ENCODE data around the gene COG2.
"Not testable (repeated sequence)": the region's sequence is repeated elsewhere in the genome, so short reads cannot be mapped to it uniquely, and the experiment has no call there.

The COG2 gene

DNA sequence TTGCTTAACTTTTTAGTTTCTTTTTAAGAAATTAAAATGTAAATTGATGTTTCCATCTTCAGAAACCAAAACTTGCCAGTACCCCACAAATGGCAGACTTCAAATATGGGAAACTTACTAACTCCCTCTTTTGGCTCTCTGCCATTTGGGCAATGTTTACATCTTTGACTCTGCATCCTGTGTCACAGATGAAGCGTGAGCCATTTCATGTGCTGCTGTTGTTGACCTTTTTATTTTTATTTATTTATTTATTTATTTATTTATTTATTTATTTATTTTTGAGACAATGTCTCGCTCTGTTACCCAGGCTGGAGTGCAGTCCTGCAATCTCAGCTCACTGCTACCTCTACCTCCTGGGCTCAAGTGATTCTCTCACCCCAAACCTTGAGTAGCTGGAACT, 16.0 kb upstream of the COG2 start:
- no peak for DNase-seq

DNA sequence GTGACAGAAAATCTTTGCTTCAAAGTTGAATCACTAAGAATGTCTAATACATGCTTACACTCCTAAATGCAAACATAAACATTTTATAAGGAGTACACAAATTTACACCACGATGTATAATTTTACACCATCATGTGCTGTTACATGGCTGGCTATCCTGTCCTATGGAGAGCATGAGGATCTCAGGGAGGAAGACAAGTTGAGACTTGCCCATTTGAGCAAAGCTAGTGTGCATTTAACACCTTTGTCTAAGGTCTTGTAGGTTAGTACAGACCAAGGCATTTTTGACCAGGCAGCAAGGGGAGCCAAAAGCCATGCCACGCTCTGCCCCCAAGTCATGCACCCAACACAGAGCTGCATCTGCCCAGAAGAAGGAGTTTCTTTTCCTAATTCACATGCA, 14.5 kb upstream of the COG2 start:
- no peak for DNase-seq

- peak; percentile 23 for DNase-seq
These were observed 12.8 kb upstream of the COG2 start for GRCh38 chr1:230629511-230629910.

GRCh38 chr1:230631477-230631876, 10.8 kb upstream of the COG2 start:
- DNase-seq, result no peak

DNA sequence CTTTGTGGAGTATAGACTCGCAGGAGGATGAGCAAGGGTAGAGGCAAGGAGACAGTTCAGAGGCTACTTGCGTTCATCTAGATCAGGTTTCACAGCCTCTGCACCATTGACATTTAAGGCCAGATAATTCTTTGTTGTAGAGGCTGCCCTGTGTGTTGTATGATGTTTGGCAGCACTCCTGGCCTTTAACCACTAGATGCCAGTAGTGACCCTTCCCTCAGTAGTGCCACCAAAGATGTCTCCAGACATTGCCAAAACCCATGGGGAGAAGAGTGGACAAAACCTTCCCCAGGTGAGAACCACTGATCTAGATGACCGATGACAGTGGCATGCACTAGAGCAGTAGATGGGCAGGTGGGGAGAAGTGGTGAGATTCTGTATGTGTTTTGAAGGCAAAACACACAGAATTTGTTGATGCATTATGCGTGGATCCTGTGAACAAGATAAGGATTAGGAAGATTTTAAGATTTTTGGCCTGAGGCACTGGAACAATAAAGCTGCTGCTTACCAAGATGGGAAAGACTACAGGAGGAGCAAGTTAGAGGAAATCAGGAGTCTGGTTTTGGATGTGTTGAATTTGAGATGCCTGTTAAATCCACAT, 9.9 kb upstream of the COG2 start:
- peak; percentile 84 for DNase-seq

DNA sequence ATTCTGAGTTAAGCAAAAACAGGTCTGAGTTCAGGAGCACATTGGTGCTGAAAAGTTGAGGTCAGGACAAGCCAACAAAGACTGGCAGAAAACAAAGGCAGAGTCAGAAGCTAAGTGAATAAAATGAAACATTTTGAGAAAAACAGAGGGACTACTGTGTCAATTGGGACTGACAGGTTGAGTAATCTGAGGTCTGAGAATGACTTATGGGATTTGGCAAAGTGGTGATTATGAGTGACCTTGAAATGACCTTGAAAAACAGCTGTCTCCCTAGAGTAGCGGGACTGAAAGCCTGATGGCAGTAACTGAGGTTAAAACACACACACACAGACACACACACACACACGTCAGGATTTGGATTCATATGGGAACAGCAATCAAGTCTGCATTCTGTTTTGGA, 8.8 kb upstream of the COG2 start:
- no peak for DNase-seq

- no peak for DNase-seq
These were observed 7.9 kb upstream of the COG2 start for GRCh38 chr1:230634384-230634783.

- DNase-seq, result no peak
These were observed 5.6 kb upstream of the COG2 start for GRCh38 chr1:230636575-230637148.

GRCh38 chr1:230639714-230640209, 2.5 kb upstream of the COG2 start:
- DNase-seq, result no peak

DNA sequence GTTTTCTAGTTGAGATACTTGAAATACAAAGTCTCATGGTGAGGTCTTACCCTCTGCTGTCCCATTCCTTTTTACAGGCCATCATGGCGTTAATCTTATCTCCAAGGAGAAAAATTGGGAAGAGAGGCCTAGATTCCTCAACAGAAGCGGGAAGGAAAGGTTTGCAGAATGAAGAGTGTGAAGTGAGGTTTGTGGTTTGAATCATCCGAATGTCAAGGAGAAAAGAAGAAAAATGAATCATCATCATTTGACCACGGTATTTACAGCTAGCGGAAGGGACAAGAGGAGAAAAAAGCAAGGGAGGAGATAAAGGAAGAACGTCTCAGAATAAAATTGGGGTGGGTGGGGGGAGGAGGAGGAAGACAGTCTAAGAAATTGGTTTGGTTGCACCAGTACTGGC, 935 bp upstream of the COG2 start:
- no peak for DNase-seq

- no peak for DNase-seq
These were observed 400 bp upstream of the COG2 start for GRCh38 chr1:230641900-230642262.

- DNase-seq, result peak; percentile 21
These were observed 1.6 kb downstream of the COG2 start for GRCh38 chr1:230643908-230644307.

- no peak for DNase-seq
These were observed 4.5 kb downstream of the COG2 start for GRCh38 chr1:230646710-230647302.

DNA sequence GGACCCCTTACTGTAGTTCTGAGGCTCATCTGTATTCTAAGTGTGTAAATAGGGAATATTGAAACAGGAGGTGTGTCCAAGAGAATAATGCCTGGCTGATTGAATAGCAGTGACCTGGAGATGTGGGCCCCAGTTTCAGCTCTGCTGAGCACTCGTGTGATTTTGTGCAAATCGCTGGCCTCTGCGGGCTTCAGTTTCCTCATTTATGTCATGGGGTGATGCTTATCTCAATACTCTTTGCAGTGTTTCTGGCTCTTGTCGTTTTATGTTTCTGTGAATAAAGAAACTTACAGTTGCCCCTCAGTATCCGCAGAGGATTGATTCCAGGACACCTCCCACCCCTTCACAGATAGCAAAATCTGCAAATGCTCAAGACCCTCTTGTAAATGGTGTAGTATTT, 5.0 kb downstream of the COG2 start:
- peak; percentile 59 for DNase-seq

GRCh38 chr1:230648114-230648513, 5.8 kb downstream of the COG2 start:
- DNase-seq, result no peak

DNA sequence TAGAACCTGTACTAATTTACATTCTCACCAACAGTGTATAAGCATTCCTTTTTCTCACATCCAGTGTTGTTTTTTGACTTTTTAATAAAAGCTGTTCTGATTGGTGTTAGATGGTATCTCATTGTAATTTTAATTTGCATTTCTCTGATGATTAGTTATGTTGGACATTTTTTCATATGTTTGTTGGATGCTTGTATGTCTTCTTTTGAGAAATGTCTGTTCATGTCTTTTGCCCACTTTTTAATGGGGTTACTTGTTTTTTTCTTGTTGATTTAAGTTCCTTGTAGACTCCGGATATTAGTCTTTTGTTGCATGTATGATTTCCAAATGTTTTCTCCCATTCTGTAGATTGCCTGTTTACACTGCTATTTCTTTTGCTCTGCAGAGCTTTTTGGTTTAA, 8.0 kb downstream of the COG2 start:
- no peak for DNase-seq

- DNase-seq, result no peak
These were observed 9.0 kb downstream of the COG2 start for GRCh38 chr1:230651235-230651634.

DNA sequence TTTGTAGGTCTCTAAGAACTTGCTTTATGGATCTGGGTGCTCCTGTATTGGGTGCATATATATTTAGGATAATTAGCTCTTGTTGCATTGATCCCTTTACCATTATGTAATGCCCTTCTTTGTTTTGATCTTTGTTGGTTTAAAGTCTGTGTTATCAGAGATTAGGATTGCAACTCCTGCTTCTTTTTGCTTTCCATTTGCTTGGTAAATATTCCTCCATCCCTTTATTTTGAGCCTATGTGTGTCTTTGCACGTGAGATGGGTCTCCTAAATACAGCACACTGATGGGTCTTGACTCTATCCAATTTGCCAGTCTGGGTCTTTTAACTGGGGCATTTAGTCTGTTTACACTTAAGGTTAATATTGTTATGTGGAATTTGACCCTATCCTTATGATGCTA, 14.4 kb downstream of the COG2 start:
- DNase-seq, result not testable (repeated sequence)

- DNase-seq, result not testable (repeated sequence)
These were observed 15.8 kb downstream of the COG2 start for GRCh38 chr1:230658103-230658502.

DNA sequence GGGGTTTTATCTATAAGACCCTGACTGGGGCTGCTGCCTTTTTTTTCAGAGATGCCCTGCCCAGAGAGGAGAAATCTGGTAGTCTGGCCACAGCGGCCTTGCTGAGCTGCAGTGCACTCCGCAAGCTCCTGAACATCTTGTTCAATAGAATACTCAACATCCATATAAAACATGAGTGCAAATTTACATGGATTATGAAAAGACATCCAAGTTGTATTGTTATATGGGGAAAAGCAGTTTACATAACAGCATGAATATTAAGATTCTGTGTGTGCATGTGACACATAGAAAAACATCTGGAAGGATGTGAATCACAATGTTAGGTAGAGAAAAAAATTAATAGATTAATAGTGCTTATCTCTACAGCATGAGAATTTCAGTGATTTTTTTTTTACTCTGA, 16.4 kb downstream of the COG2 start:
- DNase-seq, result no peak

GRCh38 chr1:230661976-230662375, 19.7 kb downstream of the COG2 start:
- DNase-seq, result no peak

- no peak for DNase-seq
These were observed 25.9 kb downstream of the COG2 start for GRCh38 chr1:230668227-230668626.

GRCh38 chr1:230669543-230669942, 27.3 kb downstream of the COG2 start:
- DNase-seq, result no peak

DNA sequence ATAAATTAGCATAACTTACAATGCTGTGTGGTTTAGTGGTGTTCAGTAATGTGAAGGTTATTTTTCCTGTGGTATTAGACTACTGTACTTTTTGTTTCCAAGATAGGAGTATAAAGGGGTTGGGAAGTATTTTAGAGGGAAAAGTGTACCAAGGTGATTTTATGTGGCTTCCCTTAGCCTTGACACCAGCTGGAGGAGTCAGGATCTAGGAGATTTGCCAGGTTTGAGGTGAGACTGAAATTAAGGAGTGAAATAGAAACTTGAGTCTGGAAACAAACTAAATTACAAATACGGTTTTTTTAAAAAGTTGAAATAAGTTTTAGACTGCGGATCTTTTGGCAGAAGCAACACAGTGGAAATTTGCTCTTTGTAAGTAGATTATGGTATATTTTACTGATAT, 32.3 kb downstream of the COG2 start:
- DNase-seq, result no peak

GRCh38 chr1:230677200-230677599, 34.9 kb downstream of the COG2 start:
- DNase-seq, result peak; percentile 63
